ENCODE results near the gene DNASE2B. TPM values are rescaled to one million over a fixed set of nuclear protein-coding genes. Genes with fewer than 3 reads are reported as not detected.
A peak's percentile ranks its signal among the peaks of the same experiment; 100 is the strongest.

Gene DNASE2B
- total RNA-seq, 2 donors from 2014 or later, result not detected

DNA sequence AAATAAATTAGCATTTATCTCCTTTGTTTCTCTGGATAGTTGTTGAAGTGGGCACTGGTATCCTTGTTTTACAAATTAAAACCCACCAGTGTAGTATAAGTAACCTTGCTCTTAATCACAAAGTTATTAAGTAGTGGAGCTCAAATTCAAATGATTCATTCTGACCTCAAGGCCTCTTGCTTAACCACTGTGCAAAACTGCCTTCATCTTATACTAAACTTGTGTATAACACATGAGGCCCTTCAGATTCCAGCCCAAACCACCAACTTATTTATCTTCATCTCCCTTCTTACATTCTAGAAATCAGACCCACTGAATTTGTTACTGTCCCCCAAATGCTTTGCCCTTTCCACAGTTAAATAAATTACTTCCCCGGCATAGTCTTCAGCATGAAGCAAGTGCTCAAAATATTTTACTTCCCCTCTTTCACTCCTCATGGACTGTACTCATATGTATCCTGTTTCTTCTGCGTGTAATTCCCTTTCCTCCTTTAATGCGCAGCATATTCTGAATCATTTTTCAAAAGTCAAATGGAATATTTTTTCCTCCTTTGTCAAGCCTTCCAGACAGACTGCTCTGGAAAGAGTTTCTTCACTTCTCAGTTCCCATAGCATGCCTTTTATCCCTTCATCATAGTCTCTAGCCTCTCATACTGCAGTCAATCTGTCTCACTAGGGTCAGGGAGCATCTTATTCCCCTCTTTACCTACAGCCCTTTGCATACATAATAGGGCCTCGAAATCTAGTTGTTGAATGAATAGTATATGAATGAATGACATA lies 19.0 kb upstream of the DNASE2B start:
- Mint-ChIP-seq H3K36me3 (ENCODE audit: insufficient read depth in 2 of 2) (no peaks in the 10 kb centered on the region), H3K4me1 (ENCODE audit: low read depth) (no peaks in the 10 kb centered on the region), H3K4me3 (no peak overlapping the region), H3K27ac (no peak overlapping the region), H3K9me3 (no peaks in the 10 kb centered on the region), H3K27me3 (ENCODE audit: low read depth) (peaks cover 6% of the 10 kb centered on the region)
- DNase-seq, result no peak
- ATAC-seq (replicated peaks in 1 of 2), result no peak

GRCh38 chr1:84379917-84380180 lies 18.4 kb upstream of the DNASE2B start:
- no peak for DNase-seq
- Mint-ChIP-seq H3K4me3 (no peak overlapping the region), H3K4me1 (ENCODE audit: low read depth) (no peaks in the 10 kb centered on the region), H3K36me3 (ENCODE audit: insufficient read depth in 2 of 2) (no peaks in the 10 kb centered on the region), H3K9me3 (no peaks in the 10 kb centered on the region), H3K27me3 (ENCODE audit: low read depth) (peaks cover 6% of the 10 kb centered on the region), H3K27ac (no peak overlapping the region)
- ATAC-seq (replicated peaks in 1 of 2), result no peak

DNA sequence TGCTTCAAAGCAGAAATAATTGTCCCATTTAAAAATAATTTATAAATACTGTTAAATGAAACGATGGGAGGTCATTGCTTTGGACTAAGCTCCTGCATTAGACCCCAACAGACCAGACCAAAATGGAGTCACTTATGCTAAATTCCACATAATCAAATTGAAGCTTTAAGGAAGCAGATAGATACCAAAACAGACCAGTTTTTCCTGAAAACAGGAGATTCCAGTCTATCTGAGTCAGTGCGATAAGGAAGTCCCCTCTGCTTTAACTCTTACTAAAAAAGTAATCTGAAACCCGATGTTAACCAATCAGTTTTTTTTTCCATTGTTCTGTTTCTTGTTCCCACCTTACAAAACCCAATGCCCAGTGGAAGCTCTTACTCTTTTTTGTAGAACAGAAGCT lies 16.2 kb upstream of the DNASE2B start:
- H3K27me3 Mint-ChIP-seq (ENCODE audit: low read depth), result peaks cover 6% of the 10 kb centered on the region
- no peak for ATAC-seq (replicated peaks in 1 of 2)
- H3K4me3 Mint-ChIP-seq, result no peak overlapping the region
- H3K9me3 Mint-ChIP-seq, result no peaks in the 10 kb centered on the region
- H3K36me3 Mint-ChIP-seq (ENCODE audit: insufficient read depth in 2 of 2), result no peaks in the 10 kb centered on the region
- no peak overlapping the region for H3K27ac Mint-ChIP-seq
- no peaks in the 10 kb centered on the region for H3K4me1 Mint-ChIP-seq (ENCODE audit: low read depth)
- DNase-seq, result no peak

DNA sequence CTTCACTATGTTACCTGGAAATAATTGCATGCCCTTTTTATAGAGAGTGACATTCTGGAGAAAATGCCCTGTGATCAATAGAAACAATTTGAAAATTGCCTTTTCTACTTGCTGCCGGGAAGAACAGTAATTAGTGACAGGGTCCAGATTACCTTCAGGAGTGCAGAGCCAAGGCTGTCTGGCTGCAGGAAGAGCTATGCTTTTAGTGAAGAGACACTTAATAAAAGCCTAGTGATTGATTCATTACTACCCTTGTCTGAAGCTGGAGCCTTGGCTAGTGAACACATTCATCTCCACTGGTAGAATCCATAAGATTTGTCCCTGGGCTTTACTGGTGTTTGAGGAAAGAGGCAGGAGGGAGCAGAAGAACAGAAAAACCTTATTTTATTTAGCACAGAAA lies 12.9 kb upstream of the DNASE2B start:
- Mint-ChIP-seq H3K27ac (no peak overlapping the region), H3K36me3 (ENCODE audit: insufficient read depth in 2 of 2) (no peaks in the 10 kb centered on the region), H3K27me3 (ENCODE audit: low read depth) (peaks cover 6% of the 10 kb centered on the region), H3K4me3 (no peak overlapping the region), H3K9me3 (no peaks in the 10 kb centered on the region), H3K4me1 (ENCODE audit: low read depth) (peaks cover 6% of the 10 kb centered on the region)
- DNase-seq, result no peak
- no peak for ATAC-seq (replicated peaks in 1 of 2)

DNA sequence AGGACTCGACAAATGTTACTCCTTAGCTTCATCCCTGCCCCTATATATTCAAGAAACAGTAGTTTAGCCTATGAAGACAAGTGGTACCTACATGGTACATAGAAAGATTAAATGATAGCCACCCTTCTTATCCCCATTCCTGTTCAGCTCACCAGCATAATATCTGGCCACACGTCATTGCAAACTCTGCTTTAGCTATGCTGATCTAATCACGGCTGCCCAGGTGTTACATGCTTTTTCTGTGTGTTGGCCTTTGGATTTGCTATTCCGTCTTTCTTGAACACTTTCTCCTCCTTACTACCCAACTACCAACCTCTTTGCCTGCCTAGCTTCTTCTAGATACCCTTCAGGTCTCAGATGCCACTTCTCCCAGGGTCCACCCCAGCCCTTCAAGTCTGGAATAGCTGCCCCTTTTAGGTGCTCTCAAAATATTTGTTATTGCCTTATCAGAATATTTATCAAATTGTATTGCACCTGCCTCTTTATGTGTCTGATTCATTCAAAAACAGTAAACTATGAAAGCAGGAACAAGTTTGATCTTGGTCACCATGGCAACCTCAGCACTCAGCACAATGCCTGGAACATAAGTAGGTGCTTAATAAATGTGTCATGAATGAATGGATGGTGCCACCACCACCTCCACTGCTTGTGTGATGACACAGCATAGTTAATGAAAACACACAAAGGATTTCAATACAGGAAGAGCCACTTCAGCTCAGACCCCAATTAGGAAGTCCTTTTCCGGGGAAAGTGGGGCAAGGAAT lies 11.4 kb upstream of the DNASE2B start:
- Mint-ChIP-seq H3K27me3 (ENCODE audit: low read depth) (peaks cover 12% of the 10 kb centered on the region), H3K9me3 (no peaks in the 10 kb centered on the region), H3K36me3 (ENCODE audit: insufficient read depth in 2 of 2) (no peaks in the 10 kb centered on the region), H3K27ac (no peak overlapping the region), H3K4me3 (no peak overlapping the region), H3K4me1 (ENCODE audit: low read depth) (peaks cover 6% of the 10 kb centered on the region)
- no peak for ATAC-seq (replicated peaks in 1 of 2)
- no peak for DNase-seq

DNA sequence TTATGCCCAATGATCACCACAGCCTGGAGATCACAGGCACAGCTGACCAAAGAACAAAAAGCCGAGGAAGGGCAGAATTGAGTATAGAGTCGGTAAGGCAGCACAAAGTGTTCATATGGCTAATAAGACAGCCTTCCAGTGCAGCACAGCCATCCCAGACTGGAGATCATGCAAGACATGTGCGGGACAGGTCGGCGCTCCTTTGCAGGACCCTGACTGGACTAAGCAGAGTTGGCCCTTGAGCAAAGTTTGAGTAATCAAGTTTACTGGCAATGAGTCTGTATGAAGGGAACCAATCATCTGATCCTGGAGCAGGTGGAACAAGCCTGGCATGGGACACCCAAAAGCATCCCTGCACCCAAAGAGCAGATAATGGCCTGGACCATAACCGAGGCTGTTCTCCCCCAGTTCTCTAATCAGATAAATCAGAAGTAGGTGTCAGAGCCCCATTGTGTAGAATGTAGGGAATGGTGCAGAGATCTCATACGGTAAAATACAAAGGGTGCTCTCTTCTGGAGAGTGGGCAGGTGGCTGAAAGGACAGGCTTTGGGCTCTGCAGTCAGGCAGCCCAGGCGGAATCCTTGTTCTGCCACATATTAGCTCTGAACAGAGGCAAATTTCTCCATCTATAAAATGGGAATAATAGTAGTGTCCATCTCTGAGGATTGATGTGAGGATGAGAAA lies 10.7 kb upstream of the DNASE2B start:
- ATAC-seq (replicated peaks in 1 of 2) (no peak), DNase-seq (no peak)
- Mint-ChIP-seq H3K27ac (no peak overlapping the region), H3K27me3 (ENCODE audit: low read depth) (peaks cover 10% of the 10 kb centered on the region), H3K9me3 (no peaks in the 10 kb centered on the region), H3K36me3 (ENCODE audit: insufficient read depth in 2 of 2) (no peaks in the 10 kb centered on the region), H3K4me3 (no peak overlapping the region), H3K4me1 (ENCODE audit: low read depth) (peaks cover 6% of the 10 kb centered on the region)

- Mint-ChIP-seq H3K27ac (no peak overlapping the region), H3K27me3 (ENCODE audit: low read depth) (peaks cover 13% of the 10 kb centered on the region), H3K9me3 (no peaks in the 10 kb centered on the region), H3K4me1 (ENCODE audit: low read depth) (peaks cover 6% of the 10 kb centered on the region), H3K36me3 (ENCODE audit: insufficient read depth in 2 of 2) (no peaks in the 10 kb centered on the region), H3K4me3 (no peak overlapping the region)
- DNase-seq, result no peak
- ATAC-seq (replicated peaks in 1 of 2), result no peak
These were observed 8.1 kb upstream of the DNASE2B start for GRCh38 chr1:84390226-84390625.

DNA sequence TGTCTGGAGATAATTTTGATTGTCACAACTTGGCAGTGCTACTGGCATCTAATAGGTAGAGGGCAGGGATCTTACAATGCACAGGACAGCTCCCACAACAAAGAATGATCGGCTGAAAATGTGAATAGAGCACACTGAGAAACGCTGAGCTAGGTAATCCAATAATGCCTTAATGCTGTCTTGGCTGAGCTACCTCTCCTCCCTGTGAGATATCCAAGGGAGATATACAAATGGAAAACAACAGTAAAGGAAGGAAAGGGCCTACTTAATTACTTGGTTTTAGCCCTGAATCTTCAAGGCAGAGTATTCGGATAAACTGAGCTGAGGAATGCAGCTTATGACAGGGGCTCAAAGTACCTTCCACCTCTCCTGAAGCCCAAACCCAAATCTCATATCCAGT lies 2.9 kb downstream of the DNASE2B start:
- no peak overlapping the region for H3K4me3 Mint-ChIP-seq
- H3K27ac Mint-ChIP-seq, result no peak overlapping the region
- no peaks in the 10 kb centered on the region for H3K4me1 Mint-ChIP-seq (ENCODE audit: low read depth)
- no peaks in the 10 kb centered on the region for H3K27me3 Mint-ChIP-seq (ENCODE audit: low read depth)
- DNase-seq (no peak), ATAC-seq (replicated peaks in 1 of 2) (no peak)
- H3K9me3 Mint-ChIP-seq, result no peaks in the 10 kb centered on the region
- no peaks in the 10 kb centered on the region for H3K36me3 Mint-ChIP-seq (ENCODE audit: insufficient read depth in 2 of 2)

DNA sequence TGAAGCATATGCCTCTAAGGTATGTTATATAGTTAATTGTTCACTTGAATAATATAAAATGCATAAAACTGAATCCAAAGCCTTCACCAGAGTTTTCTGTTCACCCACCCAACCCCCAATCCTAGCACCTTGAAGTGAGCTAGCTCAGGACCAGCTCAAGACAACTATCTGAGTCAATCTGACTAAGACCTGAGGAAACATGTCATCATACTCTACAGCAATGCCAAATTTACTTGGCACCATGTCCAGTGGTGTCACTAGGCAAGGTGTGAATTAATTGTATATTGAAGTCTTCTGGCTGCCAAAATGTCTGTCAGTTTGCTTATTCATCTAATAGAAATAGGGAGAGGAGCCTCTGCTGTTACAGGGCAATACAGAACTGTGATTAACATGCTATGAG lies 3.8 kb downstream of the DNASE2B start:
- no peaks in the 10 kb centered on the region for H3K4me1 Mint-ChIP-seq (ENCODE audit: low read depth)
- H3K36me3 Mint-ChIP-seq (ENCODE audit: insufficient read depth in 2 of 2), result no peaks in the 10 kb centered on the region
- DNase-seq, result no peak
- no peaks in the 10 kb centered on the region for H3K9me3 Mint-ChIP-seq
- ATAC-seq (replicated peaks in 1 of 2), result peak in 1 of 2 donors; percentile 69
- H3K4me3 Mint-ChIP-seq, result no peak overlapping the region
- no peaks in the 10 kb centered on the region for H3K27me3 Mint-ChIP-seq (ENCODE audit: low read depth)
- no peak overlapping the region for H3K27ac Mint-ChIP-seq

DNA sequence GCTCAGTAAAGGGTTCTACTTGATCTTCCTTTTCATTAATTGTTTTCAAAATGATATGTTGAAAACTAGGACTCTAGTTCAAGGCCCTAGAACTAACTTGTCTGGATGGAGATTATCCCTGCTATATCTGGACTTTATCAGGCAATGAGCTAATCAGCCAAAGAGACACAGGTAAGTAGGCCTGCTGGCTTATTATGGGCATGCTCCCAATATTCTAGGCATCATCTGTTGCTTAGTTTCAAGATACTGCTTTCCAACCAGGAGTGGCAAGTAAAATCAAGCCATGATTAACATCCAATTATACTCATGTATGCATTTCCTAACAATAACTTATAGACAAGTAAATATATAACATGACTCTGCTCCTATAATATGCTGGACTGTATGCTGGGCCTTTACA lies 4.2 kb downstream of the DNASE2B start:
- no peak for DNase-seq
- no peak overlapping the region for H3K4me3 Mint-ChIP-seq
- H3K9me3 Mint-ChIP-seq, result no peaks in the 10 kb centered on the region
- no peaks in the 10 kb centered on the region for H3K27me3 Mint-ChIP-seq (ENCODE audit: low read depth)
- H3K36me3 Mint-ChIP-seq (ENCODE audit: insufficient read depth in 2 of 2), result no peaks in the 10 kb centered on the region
- no peak for ATAC-seq (replicated peaks in 1 of 2)
- no peak overlapping the region for H3K27ac Mint-ChIP-seq
- no peaks in the 10 kb centered on the region for H3K4me1 Mint-ChIP-seq (ENCODE audit: low read depth)

- DNase-seq (no peak), ATAC-seq (replicated peaks in 1 of 2) (no peak)
- Mint-ChIP-seq H3K4me1 (ENCODE audit: low read depth) (no peaks in the 10 kb centered on the region), H3K27ac (no peak overlapping the region), H3K9me3 (no peaks in the 10 kb centered on the region), H3K27me3 (ENCODE audit: low read depth) (no peaks in the 10 kb centered on the region), H3K4me3 (no peak overlapping the region), H3K36me3 (ENCODE audit: insufficient read depth in 2 of 2) (no peaks in the 10 kb centered on the region)
These were observed 5.1 kb downstream of the DNASE2B start for GRCh38 chr1:84403347-84403746.

- H3K27me3 Mint-ChIP-seq (ENCODE audit: low read depth), result no peaks in the 10 kb centered on the region
- DNase-seq (no peak), ATAC-seq (replicated peaks in 1 of 2) (no peak)
- H3K4me3 Mint-ChIP-seq, result no peak overlapping the region
- no peaks in the 10 kb centered on the region for H3K4me1 Mint-ChIP-seq (ENCODE audit: low read depth)
- H3K9me3 Mint-ChIP-seq, result no peaks in the 10 kb centered on the region
- no peak overlapping the region for H3K27ac Mint-ChIP-seq
- no peaks in the 10 kb centered on the region for H3K36me3 Mint-ChIP-seq (ENCODE audit: insufficient read depth in 2 of 2)
These were observed 8.1 kb downstream of the DNASE2B start for GRCh38 chr1:84406346-84406861.

- H3K4me3 Mint-ChIP-seq, result no peak overlapping the region
These were observed 9.2 kb downstream of the DNASE2B start for GRCh38 chr1:84407524-84407923.

More at GRCh38 chr1:84407524-84407923, 9.2 kb downstream of the DNASE2B start:
- Mint-ChIP-seq H3K36me3 (ENCODE audit: insufficient read depth in 2 of 2) (no peaks in the 10 kb centered on the region), H3K27ac (no peak overlapping the region), H3K9me3 (no peaks in the 10 kb centered on the region), H3K4me1 (ENCODE audit: low read depth) (no peaks in the 10 kb centered on the region), H3K27me3 (ENCODE audit: low read depth) (no peaks in the 10 kb centered on the region)
- ATAC-seq (replicated peaks in 1 of 2) (no peak), DNase-seq (no peak)

All from activated T-cell treated with anti-CD3 and anti-CD28 coated beads, Interleukin-2, amount 50 U/mL, for 72 hours (primary cell).